Gastroesophageal sphincter (tissue), 4 donors: Measurements from ENCODE around the gene KIAA1958. TPM values are rescaled to one million over a fixed set of nuclear protein-coding genes. Genes with fewer than 3 reads are reported as not detected.

Experiments used
- ATAC-seq: fragments of 150-250 bp; one replicate; pipeline ENCODE4 v1.9.1; 2016; ENCODE audit warnings: mild to moderate bottlenecking, moderate library complexity
- H3K27ac ChIP-seq, 4 donors: fragments of 200-600 bp; sonication (generic) in 3 of 4; 1 replicate in 3 of 4; 2 replicates in 1 of 4; pipeline ENCODE4 v1.5.1; 2016 to 2019
- H3K27me3 ChIP-seq: fragments of 200-600 bp; sonication (generic); one replicate; pipeline ENCODE4 v1.5.1; 2019
- H3K36me3 ChIP-seq, 2 donors: fragments of 200-600 bp; sonication (generic); one replicate each; pipeline ENCODE4 v1.5.1; 2019; ENCODE audit warnings: control low read depth in 1 of 2
- H3K4me1 ChIP-seq, 3 donors: fragments of 200-600 bp; sonication (generic); 1 replicate in 2 of 3; 2 replicates in 1 of 3; pipeline ENCODE4 v1.5.1; 2016 to 2019; ENCODE audit warnings: control low read depth in 2 of 3
- H3K4me3 ChIP-seq, 2 donors: fragments of 200-600 bp; sonication (generic); one replicate each; pipeline ENCODE4 v1.5.1; 2019; ENCODE audit warnings: mild to moderate bottlenecking in 1 of 2, moderate library complexity in 1 of 2
- H3K9me3 ChIP-seq, 3 donors: fragments of 200-600 bp; sonication (generic); one replicate each; pipeline ENCODE4 v1.5.1; 2017 to 2019; ENCODE audit warnings: control low read depth in 2 of 3
- EP300 ChIP-seq: sonication (generic); formaldehyde crosslinking; IDR thresholded peaks from one replicate; pipeline ENCODE4 v1.6.1; 2017; ENCODE audit warnings: antibody characterized with exemption, mild to moderate bottlenecking
- POLR2A ChIP-seq, 2 donors: fragments of 450-650 bp; IDR thresholded peaks; one replicate each; pipeline ENCODE4 v1.6.1; 2017; ENCODE audit warnings: antibody characterized with exemption in 2 of 2, mild to moderate bottlenecking in 2 of 2, moderate library complexity in 1 of 2
- POLR2AphosphoS5 ChIP-seq: sonication (generic); formaldehyde crosslinking; IDR thresholded peaks from one replicate; pipeline ENCODE4 v1.6.1; 2017; ENCODE audit warnings: antibody characterized with exemption
- WGBS, 2 donors: methylation state at CpG; one replicate each; pipeline ENCODE4 v1.1.5; 2018; ENCODE audit warnings: low coverage in 1 of 2; 5-methylcytosine and 5-hydroxymethylcytosine counted together
- total RNA-seq, 4 donors: library from RNA; depleted of rRNA; stranded (reverse); fragments of >200 nt; gene quantifications; one replicate each; pipeline ENCODE4 v1.1.0, GENCODE V29; 2016
- TF ChIP-seq, protein P1 (sequence below), 4 experiments: fragments of 200-600 bp in 2 of 4; fragments of 450-650 bp in 2 of 4; sonication (generic) in 1 of 4; IDR thresholded peaks; one replicate each; pipeline ENCODE4 v1.5.1; 2017 to 2019; ENCODE audit warnings: antibody characterized with exemption in 4 of 4, mild to moderate bottlenecking in 2 of 4, moderate library complexity in 2 of 4

Gene KIAA1958
- total RNA-seq, 4 donors from 2014 or later: 3.5 to 8.4 (median 3.9) TPM

DNA sequence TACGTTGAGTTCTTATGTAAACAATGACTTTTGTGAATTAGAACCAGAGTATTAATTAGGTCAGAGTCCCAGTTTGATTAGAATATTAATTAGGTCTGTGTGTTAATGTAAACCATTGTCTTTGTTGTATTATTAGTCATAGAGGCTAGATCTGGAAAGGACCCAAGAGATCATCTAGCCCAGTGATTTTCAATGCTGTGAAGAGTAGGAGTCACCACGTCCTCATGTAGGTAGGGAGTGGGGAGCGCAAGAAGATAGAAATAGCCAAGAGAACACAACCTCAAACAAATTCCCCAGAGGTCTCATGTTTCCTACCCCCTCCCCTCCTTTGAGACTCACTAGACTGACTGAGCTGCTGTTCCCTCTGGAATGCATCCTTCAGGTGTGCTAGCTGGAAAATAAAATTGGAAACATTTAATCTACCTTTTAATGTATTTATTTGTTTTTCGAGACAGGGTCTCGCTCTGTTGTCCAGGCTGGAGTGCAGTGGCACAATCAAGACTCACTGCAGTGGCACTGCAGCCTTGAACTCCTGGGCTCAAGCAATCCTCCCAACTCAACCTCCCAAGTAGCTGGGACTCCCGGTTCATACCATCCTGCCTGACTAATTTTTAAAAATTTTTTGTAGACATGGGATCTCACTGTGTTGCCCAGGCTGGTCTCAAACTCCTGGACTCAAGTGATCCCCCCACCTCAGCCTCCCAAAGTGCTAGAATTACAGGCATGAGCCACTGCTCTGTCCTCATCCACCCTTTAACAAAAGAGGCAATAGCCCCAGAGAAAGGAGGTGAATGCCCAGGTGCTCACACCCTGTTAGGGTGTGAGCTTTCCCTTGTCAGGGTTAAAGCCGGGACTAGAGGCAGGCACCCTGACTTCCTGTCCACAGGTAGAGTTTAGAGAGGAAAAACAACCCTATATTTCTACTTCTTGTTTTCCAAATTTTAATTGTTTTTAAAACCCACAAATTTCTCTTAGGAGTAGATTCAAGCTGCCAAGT is 138.4 kb downstream of the KIAA1958 start:
- no peaks in the 10 kb centered on the region for H3K9me3 ChIP-seq
- TF ChIP-seq, protein P1, sequence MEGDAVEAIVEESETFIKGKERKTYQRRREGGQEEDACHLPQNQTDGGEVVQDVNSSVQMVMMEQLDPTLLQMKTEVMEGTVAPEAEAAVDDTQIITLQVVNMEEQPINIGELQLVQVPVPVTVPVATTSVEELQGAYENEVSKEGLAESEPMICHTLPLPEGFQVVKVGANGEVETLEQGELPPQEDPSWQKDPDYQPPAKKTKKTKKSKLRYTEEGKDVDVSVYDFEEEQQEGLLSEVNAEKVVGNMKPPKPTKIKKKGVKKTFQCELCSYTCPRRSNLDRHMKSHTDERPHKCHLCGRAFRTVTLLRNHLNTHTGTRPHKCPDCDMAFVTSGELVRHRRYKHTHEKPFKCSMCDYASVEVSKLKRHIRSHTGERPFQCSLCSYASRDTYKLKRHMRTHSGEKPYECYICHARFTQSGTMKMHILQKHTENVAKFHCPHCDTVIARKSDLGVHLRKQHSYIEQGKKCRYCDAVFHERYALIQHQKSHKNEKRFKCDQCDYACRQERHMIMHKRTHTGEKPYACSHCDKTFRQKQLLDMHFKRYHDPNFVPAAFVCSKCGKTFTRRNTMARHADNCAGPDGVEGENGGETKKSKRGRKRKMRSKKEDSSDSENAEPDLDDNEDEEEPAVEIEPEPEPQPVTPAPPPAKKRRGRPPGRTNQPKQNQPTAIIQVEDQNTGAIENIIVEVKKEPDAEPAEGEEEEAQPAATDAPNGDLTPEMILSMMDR (IDR thresholded peaks at IDR 0.05): no peak
- TF ChIP-seq EP300 (no peak), POLR2AphosphoS5 (no peak), POLR2A (IDR thresholded peaks at IDR 0.05) (no peak)

GRCh38 chr9:112629671-112630485 is 143.3 kb downstream of the KIAA1958 start:
- TF ChIP-seq EP300 (no peak), POLR2A (IDR thresholded peaks at IDR 0.05) (no peak), POLR2AphosphoS5 (no peak)
- TF ChIP-seq, protein P1 (IDR thresholded peaks at IDR 0.05): no peak
- Histone ChIP-seq H3K4me3 (no peak overlapping the region), H3K4me1 (peaks cover 0 to 11% (median 0%) of the 10 kb centered on the region in 3 donors), H3K27me3 (no peaks in the 10 kb centered on the region), H3K9me3 (no peaks in the 10 kb centered on the region), H3K27ac (no peak overlapping the region), H3K36me3 (no peaks in the 10 kb centered on the region)
- 69 to 81% methylated on average over 4 to 6 of the region's 6 CpGs for WGBS, 2 donors
- ATAC-seq: no peak

More for the DNA sequence above, 138.4 kb downstream of the KIAA1958 start:
- H3K4me3 ChIP-seq: no peak overlapping the region
- no peaks in the 10 kb centered on the region for H3K36me3 ChIP-seq
- H3K27me3 ChIP-seq: no peaks in the 10 kb centered on the region
- peaks cover 0 to 11% (median 0%) of the 10 kb centered on the region in 3 donors for H3K4me1 ChIP-seq
- no peak for ATAC-seq
- no peak overlapping the region for H3K27ac ChIP-seq
- 61 to 78% methylated on average over 4 to 7 of the region's 7 CpGs for WGBS, 2 donors

DNA sequence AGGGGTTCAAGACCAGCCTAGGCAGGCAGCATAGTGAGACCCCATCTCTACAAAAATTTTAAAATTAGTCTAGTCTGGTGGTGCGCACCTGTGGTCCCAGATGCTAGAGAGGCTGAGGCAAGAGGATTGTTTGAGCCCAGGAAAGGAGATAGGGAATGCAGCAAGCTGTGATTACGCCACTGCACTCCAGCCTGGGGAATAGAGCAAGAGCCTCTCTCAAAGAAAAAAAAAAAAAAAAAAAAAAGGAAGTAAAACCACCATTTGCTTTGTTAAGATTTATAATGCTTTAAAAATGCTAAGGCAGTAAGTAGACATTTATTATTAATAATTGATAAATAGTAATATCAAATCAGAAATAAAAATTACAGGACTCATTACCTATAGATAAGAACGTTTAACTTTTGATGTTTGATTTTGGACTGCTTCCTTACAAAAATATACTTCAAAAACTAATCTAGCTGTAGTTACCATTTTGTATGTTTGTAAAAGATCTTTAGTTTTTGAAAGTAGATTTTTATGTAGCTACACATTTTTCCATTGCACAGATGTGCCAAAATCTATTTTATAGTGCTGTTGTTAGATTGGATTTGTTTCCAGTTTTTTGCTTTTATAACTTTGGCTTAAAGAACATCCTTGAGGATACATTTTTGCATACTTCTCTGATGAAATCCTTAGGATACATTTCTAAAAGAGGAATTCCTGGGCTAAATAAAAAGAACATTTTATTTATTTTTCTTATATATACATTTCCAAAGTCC is 144.9 kb downstream of the KIAA1958 start:
- Histone ChIP-seq H3K4me3 (no peak overlapping the region), H3K27ac (no peak overlapping the region), H3K36me3 (no peaks in the 10 kb centered on the region), H3K4me1 (peaks cover 0 to 11% (median 0%) of the 10 kb centered on the region in 3 donors), H3K9me3 (no peaks in the 10 kb centered on the region), H3K27me3 (no peaks in the 10 kb centered on the region)
- 78 to 87% methylated on average over 3 of the region's 3 CpGs for WGBS, 2 donors
- TF ChIP-seq POLR2A (IDR thresholded peaks at IDR 0.05) (no peak), POLR2AphosphoS5 (no peak), EP300 (no peak)
- TF ChIP-seq, protein P1 (IDR thresholded peaks at IDR 0.05): no peak
- ATAC-seq: no peak

GRCh38 chr9:112640311-112640710 is 153.7 kb downstream of the KIAA1958 start:
- WGBS, 2 donors: 100% methylated on average over 2 to 3 of the region's 4 CpGs

More at GRCh38 chr9:112640311-112640710, 153.7 kb downstream of the KIAA1958 start:
- Histone ChIP-seq H3K4me1 (no peaks in the 10 kb centered on the region), H3K36me3 (no peaks in the 10 kb centered on the region), H3K27ac (no peak overlapping the region), H3K9me3 (peaks cover 0 to 17% (median 0%) of the 10 kb centered on the region in 3 donors), H3K4me3 (no peak overlapping the region), H3K27me3 (no peaks in the 10 kb centered on the region)
- ATAC-seq: no peak
- no peak for TF ChIP-seq POLR2AphosphoS5
- TF ChIP-seq, protein P1 (IDR thresholded peaks at IDR 0.05): no peak
- no peak for TF ChIP-seq EP300
- TF ChIP-seq POLR2A (IDR thresholded peaks at IDR 0.05): no peak
